KMS-11 (cell line): Measurements from ENCODE around the gene CSRNP3.

ENCODE experiments used
- H2AFZ ChIP-seq: fragments of 200-600 bp; sonication (generic); 2 replicates; pipeline ENCODE4 v1.6.1; 2016; ENCODE audit warnings: antibody characterized with exemption, mixed run types, low read depth
- H3K27ac ChIP-seq: fragments of 200-600 bp; sonication (generic); 2 replicates; pipeline ENCODE4 v1.6.1; 2016; ENCODE audit warnings: mild to moderate bottlenecking, mixed run types
- H3K27me3 ChIP-seq: fragments of 200-600 bp; sonication (generic); 2 replicates; pipeline ENCODE4 v1.6.1; 2017; ENCODE audit warnings: mild to moderate bottlenecking, low read depth, mixed run types, moderate library complexity; ENCODE audit not compliant: insufficient read depth
- H3K36me3 ChIP-seq: fragments of 200-600 bp; sonication (generic); 2 replicates; pipeline ENCODE4 v1.6.1; 2017; ENCODE audit warnings: mild to moderate bottlenecking, mixed run types; ENCODE audit not compliant: insufficient read depth
- H3K4me1 ChIP-seq: fragments of 200-600 bp; sonication (generic); 2 replicates; pipeline ENCODE4 v1.6.1; 2016; ENCODE audit warnings: mild to moderate bottlenecking, low read depth, mixed run types; ENCODE audit not compliant: poor library complexity, severe bottlenecking
- H3K4me2 ChIP-seq: fragments of 200-600 bp; sonication (generic); 2 replicates; pipeline ENCODE4 v1.7.0; 2016; ENCODE audit warnings: mild to moderate bottlenecking, mixed run types
- H3K4me3 ChIP-seq: fragments of 200-600 bp; sonication (generic); IDR thresholded peaks from 2 replicates; pipeline ENCODE4 v1.6.1; 2017; ENCODE audit warnings: low read depth, low read length, mixed read lengths; ENCODE audit not compliant: insufficient read depth
- H3K79me2 ChIP-seq: fragments of 200-600 bp; sonication (generic); 2 replicates; pipeline ENCODE4 v1.6.1; 2016; ENCODE audit warnings: low read depth, mixed run types; ENCODE audit not compliant: insufficient read depth
- H3K9ac ChIP-seq: fragments of 200-600 bp; sonication (generic); 2 replicates; pipeline ENCODE4 v1.6.1; 2016; ENCODE audit warnings: mild to moderate bottlenecking, mixed run types
- H4K20me1 ChIP-seq: fragments of 200-600 bp; sonication (generic); 2 replicates; pipeline ENCODE4 v1.6.1; 2016; ENCODE audit warnings: mild to moderate bottlenecking, mixed run types; ENCODE audit not compliant: insufficient read depth
- TF ChIP-seq, protein P1 (sequence below): fragments of 200-600 bp; sonication (generic); conservative IDR thresholded peaks from 2 replicates; pipeline ENCODE4 v1.6.1; 2017; ENCODE audit warnings: low read depth, mild to moderate bottlenecking, antibody characterized with exemption, low read length, moderate library complexity, mixed read lengths

Gene CSRNP3

DNA sequence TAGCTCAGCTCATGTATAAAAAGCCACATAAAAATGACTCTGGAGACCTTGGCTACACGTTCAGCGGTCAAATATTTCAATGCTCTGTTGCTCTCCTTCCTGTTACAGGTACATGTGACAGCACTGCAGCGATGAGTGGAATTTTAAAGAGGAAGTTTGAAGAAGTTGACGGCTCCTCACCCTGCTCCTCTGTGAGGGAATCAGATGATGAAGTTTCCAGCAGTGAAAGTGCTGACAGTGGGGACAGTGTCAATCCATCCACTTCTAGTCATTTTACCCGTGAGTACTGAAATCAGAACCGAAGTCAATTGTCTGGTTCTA is 125.4 kb downstream of the CSRNP3 start:
- Histone ChIP-seq H3K9ac (no peak overlapping the region), H2AFZ (no peak overlapping the region), H3K27ac (no peak overlapping the region)

DNA sequence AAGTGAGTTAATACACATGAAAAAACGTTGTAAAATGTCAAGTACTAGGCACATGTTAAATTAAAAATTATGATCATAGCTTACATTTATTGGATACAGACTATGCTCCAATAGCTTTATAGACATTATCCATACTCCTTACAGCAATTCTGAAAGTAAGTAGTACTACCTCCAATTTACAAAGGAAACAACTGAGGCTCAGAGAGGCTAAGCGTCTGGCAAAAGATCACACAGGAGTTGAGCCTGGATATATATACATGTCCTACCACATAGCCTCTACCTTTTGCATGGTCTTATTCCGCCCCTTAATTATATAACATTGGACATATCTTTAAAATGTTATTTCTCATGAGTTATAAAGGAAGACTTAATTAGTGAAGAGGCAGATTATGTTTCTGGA is 127.3 kb downstream of the CSRNP3 start:
- Histone ChIP-seq H2AFZ (no peak overlapping the region), H3K36me3 (no peaks in the 10 kb centered on the region), H3K4me1 (peaks cover 4% of the 10 kb centered on the region), H3K27me3 (no peaks in the 10 kb centered on the region), H3K4me3 (no peak overlapping the region), H4K20me1 (no peaks in the 10 kb centered on the region), H3K79me2 (no peaks in the 10 kb centered on the region), H3K27ac (no peak overlapping the region), H3K4me2 (no peak overlapping the region), H3K9ac (no peak overlapping the region)
- TF ChIP-seq, protein P1, sequence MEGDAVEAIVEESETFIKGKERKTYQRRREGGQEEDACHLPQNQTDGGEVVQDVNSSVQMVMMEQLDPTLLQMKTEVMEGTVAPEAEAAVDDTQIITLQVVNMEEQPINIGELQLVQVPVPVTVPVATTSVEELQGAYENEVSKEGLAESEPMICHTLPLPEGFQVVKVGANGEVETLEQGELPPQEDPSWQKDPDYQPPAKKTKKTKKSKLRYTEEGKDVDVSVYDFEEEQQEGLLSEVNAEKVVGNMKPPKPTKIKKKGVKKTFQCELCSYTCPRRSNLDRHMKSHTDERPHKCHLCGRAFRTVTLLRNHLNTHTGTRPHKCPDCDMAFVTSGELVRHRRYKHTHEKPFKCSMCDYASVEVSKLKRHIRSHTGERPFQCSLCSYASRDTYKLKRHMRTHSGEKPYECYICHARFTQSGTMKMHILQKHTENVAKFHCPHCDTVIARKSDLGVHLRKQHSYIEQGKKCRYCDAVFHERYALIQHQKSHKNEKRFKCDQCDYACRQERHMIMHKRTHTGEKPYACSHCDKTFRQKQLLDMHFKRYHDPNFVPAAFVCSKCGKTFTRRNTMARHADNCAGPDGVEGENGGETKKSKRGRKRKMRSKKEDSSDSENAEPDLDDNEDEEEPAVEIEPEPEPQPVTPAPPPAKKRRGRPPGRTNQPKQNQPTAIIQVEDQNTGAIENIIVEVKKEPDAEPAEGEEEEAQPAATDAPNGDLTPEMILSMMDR: no peak

More for the DNA sequence above, 125.4 kb downstream of the CSRNP3 start:
- Histone ChIP-seq H3K36me3 (no peaks in the 10 kb centered on the region), H4K20me1 (no peaks in the 10 kb centered on the region), H3K79me2 (no peaks in the 10 kb centered on the region), H3K27me3 (no peaks in the 10 kb centered on the region), H3K4me2 (no peak overlapping the region), H3K4me1 (peaks cover 4% of the 10 kb centered on the region), H3K4me3 (no peak overlapping the region)
- TF ChIP-seq, protein P1: no peak

DNA sequence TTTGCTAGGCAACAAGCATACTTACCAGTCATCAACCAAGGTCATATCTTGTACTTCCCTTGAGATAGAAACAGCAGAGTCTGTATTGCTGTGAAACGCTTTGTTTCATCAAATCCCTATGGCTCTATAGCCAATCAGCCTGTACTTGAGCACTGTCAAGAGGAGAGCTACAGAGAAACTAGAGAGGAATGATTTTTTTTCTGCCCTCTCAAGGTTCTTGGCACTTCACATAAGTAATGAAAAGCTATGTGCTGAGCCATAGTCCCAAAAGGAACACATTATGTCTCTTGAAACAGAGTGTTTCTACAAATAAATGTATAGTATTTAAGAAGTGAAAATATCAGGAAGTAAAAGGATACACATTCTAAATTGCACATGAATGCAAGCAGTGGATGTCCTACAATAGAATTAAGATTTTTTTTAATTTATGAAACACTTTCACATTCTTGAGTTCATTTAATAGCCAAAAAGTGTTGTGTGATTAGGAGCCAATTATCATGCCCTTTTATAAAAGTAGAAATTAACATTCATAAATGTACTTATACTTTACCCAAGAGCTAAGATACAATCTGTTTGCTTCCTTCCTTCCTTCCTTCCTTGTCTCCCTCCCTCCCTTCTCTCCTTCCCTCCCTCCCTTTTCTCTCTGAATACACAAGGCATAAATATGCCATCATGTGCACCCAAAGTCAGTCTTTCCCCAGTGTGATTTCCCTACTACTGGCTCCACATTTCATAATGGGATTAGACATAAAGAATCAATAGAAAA is 131.8 kb downstream of the CSRNP3 start:
- no peak overlapping the region for H2AFZ ChIP-seq
- no peak overlapping the region for H3K4me2 ChIP-seq
- H3K27me3 ChIP-seq: no peaks in the 10 kb centered on the region
- no peaks in the 10 kb centered on the region for H3K79me2 ChIP-seq
- no peaks in the 10 kb centered on the region for H3K36me3 ChIP-seq
- no peak overlapping the region for H3K27ac ChIP-seq
- TF ChIP-seq, protein P1: no peak
- no peak overlapping the region for H3K9ac ChIP-seq
- no peaks in the 10 kb centered on the region for H3K4me1 ChIP-seq
- no peak overlapping the region for H3K4me3 ChIP-seq
- H4K20me1 ChIP-seq: no peaks in the 10 kb centered on the region

DNA sequence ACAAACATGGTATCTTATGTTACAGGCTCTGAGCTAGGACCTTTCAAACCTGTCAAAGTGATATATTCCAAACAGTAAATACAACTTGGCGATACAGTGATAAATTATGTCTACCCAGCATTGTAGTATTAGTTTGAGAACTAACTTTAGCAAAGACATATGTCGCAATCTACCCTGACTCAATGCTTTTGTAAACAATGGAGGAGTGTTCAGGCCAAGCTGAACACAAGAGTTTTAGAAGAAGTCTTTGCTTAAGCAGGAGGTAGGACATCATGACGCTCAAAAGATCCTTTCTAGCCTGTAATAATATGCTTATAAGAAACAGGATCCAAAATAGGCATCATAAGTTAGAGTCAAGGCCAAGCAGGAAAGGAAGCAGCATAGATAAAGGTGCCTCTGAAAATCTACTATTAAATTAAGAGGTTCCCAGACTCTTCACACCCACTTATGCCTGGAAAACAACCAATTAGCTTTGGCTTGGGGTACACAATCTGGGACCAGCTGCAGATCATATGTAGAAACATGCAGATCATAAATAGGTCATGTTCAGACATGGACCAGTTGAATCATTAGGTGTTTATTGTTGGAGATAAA is 132.5 kb downstream of the CSRNP3 start:
- TF ChIP-seq, protein P1: no peak
- Histone ChIP-seq H4K20me1 (no peaks in the 10 kb centered on the region), H3K4me2 (no peak overlapping the region), H3K9ac (no peak overlapping the region), H3K79me2 (no peaks in the 10 kb centered on the region), H3K27me3 (no peaks in the 10 kb centered on the region), H3K4me3 (no peak overlapping the region), H3K4me1 (no peaks in the 10 kb centered on the region), H3K27ac (no peak overlapping the region), H3K36me3 (no peaks in the 10 kb centered on the region), H2AFZ (no peak overlapping the region)
